HEK293T (cell line): ENCODE data around the gene SNRPN.
"Not testable (repeated sequence)": the region's sequence is repeated elsewhere in the genome, so short reads cannot be mapped to it uniquely, and the experiment has no call there.

Experiments
- CTCF ChIA-PET: fragments of 350-600 bp; formaldehyde crosslinking; extraction: SDS; loops from one replicate; lab custom pipeline; 2021; ENCODE audit warnings: antibody characterized with exemption, inconsistent platforms; lab: Yijun Ruan, JAX
- POLR2A ChIA-PET: fragments of 350-600 bp; formaldehyde crosslinking; extraction: SDS; loops from one replicate; lab custom pipeline; 2020; ENCODE audit warnings: antibody characterized with exemption, inconsistent platforms; lab: Yijun Ruan, JAX
- DNase-seq: peaks from one replicate; pipeline ENCODE4 v3.0.0; 2012; ENCODE audit warnings: mixed read lengths; ENCODE audit errors: extremely low spot score
- ARNT ChIP-seq: fragments of 450-650 bp; IDR thresholded peaks from 2 replicates; pipeline ENCODE4 v1.6.1; 2017; ENCODE audit warnings: mild to moderate bottlenecking
- BHLHE40 ChIP-seq: fragments of 450-650 bp; IDR thresholded peaks from 2 replicates; pipeline ENCODE4 v1.6.1; 2016; ENCODE audit warnings: mild to moderate bottlenecking, moderate library complexity, borderline replicate concordance
- CTBP1 ChIP-seq: fragments of 450-650 bp; IDR thresholded peaks from 2 replicates; pipeline ENCODE4 v1.6.1; 2016; ENCODE audit warnings: borderline replicate concordance
- ELF4 ChIP-seq: fragments of 450-650 bp; IDR thresholded peaks from 2 replicates; pipeline ENCODE4 v1.6.1; 2017; ENCODE audit warnings: antibody characterized with exemption
- FOXA1 ChIP-seq: fragments of 450-650 bp; IDR thresholded peaks from 2 replicates; pipeline ENCODE4 v1.6.1; 2016; ENCODE audit warnings: mild to moderate bottlenecking
- FOXM1 ChIP-seq: fragments of 450-650 bp; IDR thresholded peaks from 2 replicates; pipeline ENCODE4 v1.6.1; 2017; ENCODE audit warnings: mild to moderate bottlenecking, borderline replicate concordance
- HDGF ChIP-seq: fragments of 450-650 bp; IDR thresholded peaks from 2 replicates; pipeline ENCODE4 v1.6.1; 2017; ENCODE audit warnings: antibody characterized with exemption, borderline replicate concordance
- L3MBTL2 ChIP-seq: fragments of 450-650 bp; conservative IDR thresholded peaks from 2 replicates; pipeline ENCODE4 v1.6.1; 2016; ENCODE audit warnings: mild to moderate bottlenecking
- LEF1 ChIP-seq: fragments of 450-650 bp; IDR thresholded peaks from 2 replicates; pipeline ENCODE4 v1.6.1; 2017; ENCODE audit warnings: mild to moderate bottlenecking, borderline replicate concordance
- NFRKB ChIP-seq: fragments of 450-650 bp; IDR thresholded peaks from 2 replicates; pipeline ENCODE4 v1.6.1; 2016; ENCODE audit warnings: mild to moderate bottlenecking, moderate library complexity
- SP1 ChIP-seq: fragments of 450-650 bp; IDR thresholded peaks from 2 replicates; pipeline ENCODE4 v1.6.1; 2017
- SUZ12 ChIP-seq: fragments of 450-650 bp; IDR thresholded peaks from 2 replicates; pipeline ENCODE4 v1.6.1; 2016; ENCODE audit warnings: mild to moderate bottlenecking
- TARDBP ChIP-seq: fragments of 450-650 bp; IDR thresholded peaks from 2 replicates; pipeline ENCODE4 v1.6.1; 2016
- ZNF384 ChIP-seq: fragments of 450-650 bp; IDR thresholded peaks from 2 replicates; pipeline ENCODE4 v1.6.1; 2016
- TF ChIP-seq, protein P1 (sequence below): fragments of 450-650 bp; IDR thresholded peaks from 2 replicates; pipeline ENCODE4 v1.6.1; 2016

SNRPN gene

GRCh38 chr15:24924621-24925020, 30.2 kb upstream of the SNRPN start:
- ChIA-PET CTCF (no interaction called here), POLR2A (no interaction called here)
- DNase-seq, result no peak
- TF ChIP-seq CTBP1 (no peak), SUZ12 (no peak), TARDBP (no peak), NFRKB (no peak), L3MBTL2 (no peak), FOXM1 (no peak), LEF1 (no peak)

GRCh38 chr15:24931874-24932732, 22.7 kb upstream of the SNRPN start:
- POLR2A ChIA-PET, DNase-seq, CTCF ChIA-PET: not testable (repeated sequence)

GRCh38 chr15:24933716-24934115, 21.1 kb upstream of the SNRPN start:
- CTCF ChIA-PET, result no interaction called here
- POLR2A ChIA-PET, result no interaction called here
- TF ChIP-seq L3MBTL2, result no peak
- DNase-seq, result no peak

DNA sequence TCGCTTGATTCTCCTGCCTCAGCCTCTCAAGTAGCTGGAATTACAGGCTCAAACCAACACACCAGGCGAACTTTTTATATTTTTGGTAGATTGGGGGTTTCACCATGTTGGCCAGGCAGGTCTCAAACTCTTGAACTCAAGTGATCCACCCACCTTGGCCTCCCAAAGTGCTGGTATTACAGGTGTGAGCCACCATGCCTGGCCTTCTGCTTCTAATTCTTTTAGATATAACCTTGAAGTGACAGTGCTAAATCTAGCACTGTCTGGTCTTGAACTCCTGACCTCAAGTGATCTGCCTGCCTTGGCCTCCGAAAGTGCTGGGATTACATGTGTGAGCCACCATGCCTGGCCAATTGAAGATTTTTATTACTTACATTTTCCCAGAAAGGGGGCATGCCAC, 16.6 kb upstream of the SNRPN start:
- POLR2A ChIA-PET, DNase-seq, CTCF ChIA-PET: not testable (repeated sequence)

DNA sequence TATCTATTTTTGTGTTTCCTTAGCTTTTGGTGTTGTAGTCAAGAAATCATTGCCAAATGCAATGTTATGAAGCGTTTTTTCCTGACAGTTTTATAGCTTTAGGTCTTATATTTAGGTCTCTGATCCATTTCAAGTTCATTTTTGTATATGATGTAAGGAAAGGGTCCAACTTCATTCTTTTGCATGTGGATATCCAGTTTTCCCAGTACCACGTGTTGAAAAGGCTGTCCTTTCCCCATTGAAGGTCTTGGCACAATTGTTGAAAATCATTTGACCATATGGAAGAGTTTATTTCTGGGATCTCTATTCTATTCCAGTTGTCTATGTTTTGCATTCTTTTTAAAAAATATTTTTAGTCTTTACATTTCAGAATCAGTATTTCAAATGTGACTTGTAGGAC, 14.6 kb upstream of the SNRPN start:
- POLR2A ChIA-PET, result no interaction called here
- CTCF ChIA-PET, result no interaction called here
- no peak for TF ChIP-seq NFRKB
- TF ChIP-seq, protein P1, sequence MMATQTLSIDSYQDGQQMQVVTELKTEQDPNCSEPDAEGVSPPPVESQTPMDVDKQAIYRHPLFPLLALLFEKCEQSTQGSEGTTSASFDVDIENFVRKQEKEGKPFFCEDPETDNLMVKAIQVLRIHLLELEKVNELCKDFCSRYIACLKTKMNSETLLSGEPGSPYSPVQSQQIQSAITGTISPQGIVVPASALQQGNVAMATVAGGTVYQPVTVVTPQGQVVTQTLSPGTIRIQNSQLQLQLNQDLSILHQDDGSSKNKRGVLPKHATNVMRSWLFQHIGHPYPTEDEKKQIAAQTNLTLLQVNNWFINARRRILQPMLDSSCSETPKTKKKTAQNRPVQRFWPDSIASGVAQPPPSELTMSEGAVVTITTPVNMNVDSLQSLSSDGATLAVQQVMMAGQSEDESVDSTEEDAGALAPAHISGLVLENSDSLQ, result no peak
- DNase-seq, result no peak

GRCh38 chr15:24943361-24943760, 11.4 kb upstream of the SNRPN start:
- POLR2A ChIA-PET, result no interaction called here
- CTCF ChIA-PET, result no interaction called here
- no peak for DNase-seq
- TF ChIP-seq, protein P1, result no peak
- TF ChIP-seq SUZ12 (no peak), CTBP1 (no peak), HDGF (no peak), BHLHE40 (no peak), FOXA1 (no peak), ELF4 (no peak), FOXM1 (no peak), ZNF384 (no peak), NFRKB (no peak), LEF1 (no peak), L3MBTL2 (no peak), SP1 (no peak), ARNT (no peak), TARDBP (no peak)

DNA sequence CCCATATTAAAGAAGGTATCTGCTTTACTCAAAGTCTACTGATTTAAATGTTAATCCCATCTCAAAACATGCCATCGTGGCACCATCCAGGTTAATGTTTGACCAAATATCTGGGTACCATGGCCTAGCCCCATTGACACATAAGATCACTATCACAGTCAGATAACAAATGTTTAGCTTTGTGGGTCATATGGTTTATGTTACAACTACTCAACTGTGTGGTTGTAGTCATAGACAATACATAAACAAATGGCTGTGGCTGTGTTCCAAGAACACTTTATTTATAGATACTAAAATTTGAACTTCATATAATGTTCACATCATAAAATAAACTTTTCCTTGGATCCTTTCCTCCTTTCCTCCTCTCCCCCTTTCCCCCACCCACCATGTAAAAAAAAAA, 9.8 kb upstream of the SNRPN start:
- ChIA-PET POLR2A (no interaction called here), CTCF (no interaction called here)
- no peak for TF ChIP-seq FOXA1
- no peak for TF ChIP-seq L3MBTL2
- no peak for TF ChIP-seq ZNF384
- no peak for TF ChIP-seq BHLHE40
- no peak for TF ChIP-seq TARDBP
- DNase-seq, result no peak

DNA sequence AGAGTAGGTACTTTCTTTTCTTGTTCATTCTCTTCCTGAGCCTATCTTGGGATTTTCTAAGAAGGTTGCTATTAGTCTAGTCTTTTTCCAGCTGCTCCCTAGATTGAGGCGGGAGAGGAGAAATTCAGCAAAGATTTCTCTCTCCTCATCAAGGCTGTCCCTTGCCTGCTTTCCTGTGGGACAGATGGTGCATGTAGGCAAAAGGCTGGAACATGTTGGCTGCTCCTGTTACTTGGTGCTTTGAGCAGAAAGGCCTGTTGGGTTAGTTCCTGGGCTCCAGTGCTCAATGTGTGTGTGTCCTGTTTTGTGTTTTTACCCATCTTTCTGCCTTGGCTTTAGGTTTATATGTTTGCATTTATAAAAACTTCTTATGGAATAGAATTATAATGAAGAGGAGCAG, 9.1 kb upstream of the SNRPN start:
- POLR2A ChIA-PET, result no interaction called here
- DNase-seq, result no peak
- TF ChIP-seq ZNF384, result no peak
- TF ChIP-seq ELF4, result no peak
- CTCF ChIA-PET, result no interaction called here

DNA sequence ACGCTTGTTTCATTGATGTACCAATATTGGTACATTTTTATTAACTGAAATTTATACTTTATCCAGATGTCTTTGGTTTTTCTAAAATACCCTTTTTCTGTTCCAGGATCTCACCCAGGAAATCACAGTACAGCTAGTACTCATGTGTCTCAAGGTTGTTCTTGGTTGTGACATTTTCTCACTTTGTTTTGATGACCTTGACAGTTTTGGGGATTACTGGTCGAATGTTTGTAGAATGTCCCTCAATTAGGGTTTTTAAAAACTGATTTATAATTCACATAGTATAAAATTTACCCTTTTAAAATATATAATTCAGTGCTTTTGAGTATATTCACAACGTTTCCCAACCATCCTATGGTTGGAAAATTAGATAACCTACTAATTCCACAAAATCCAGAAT, 6.3 kb upstream of the SNRPN start:
- ChIA-PET CTCF (no interaction called here), POLR2A (no interaction called here)
- TF ChIP-seq ARNT, result no peak
- TF ChIP-seq LEF1, result no peak
- no peak for TF ChIP-seq BHLHE40
- no peak for DNase-seq
